ENCODE results near the gene NDUFS1. TPM values are rescaled to one million over a fixed set of nuclear protein-coding genes. Genes with fewer than 3 reads are reported as not detected.

The NDUFS1 gene
- total RNA-seq, 1 experiment from 2014 or later = 102 TPM

- no peak overlapping the region for H3K4me3 Mint-ChIP-seq
- Histone ChIP-seq H3K27me3 (ENCODE audit: insufficient read depth, low read length) (no peaks in the 10 kb centered on the region), H2AK5ac (ENCODE audit: insufficient read length, low read length) (no peak overlapping the region), H3K9ac (ENCODE audit: extremely low read depth, insufficient read length, low read length) (no peak overlapping the region), H2BK120ac (ENCODE audit: low read depth, low read length, poor library complexity, severe bottlenecking) (no peak overlapping the region), H2BK12ac (ENCODE audit: insufficient read length, low read depth, low read length) (no peak overlapping the region), H3K23ac (ENCODE audit: insufficient read length, low read depth, low read length) (no peak overlapping the region), H3K4me1 (ENCODE audit: insufficient read depth, low read length) (no peaks in the 10 kb centered on the region), H3K14ac (ENCODE audit: insufficient read depth, low read length) (no peak overlapping the region; the same call in 1 of the 2 replicates), H3K23me2 (ENCODE audit: insufficient read length, low read depth, low read length, poor library complexity, severe bottlenecking) (no peaks in the 10 kb centered on the region), H4K20me1 (ENCODE audit: control insufficient read depth, insufficient read depth, insufficient read length) (no peaks in the 10 kb centered on the region), H2BK15ac (ENCODE audit: low read depth, low read length) (no peak overlapping the region), H3K79me1 (ENCODE audit: insufficient read depth, low read depth, low read length, poor library complexity, severe bottlenecking) (no peaks in the 10 kb centered on the region), H3K18ac (ENCODE audit: insufficient read length, low read depth, low read length) (no peak overlapping the region), H3K4ac (ENCODE audit: low read depth, low read length) (no peak overlapping the region), H3K9me3 (ENCODE audit: control insufficient read depth, low read depth, low read length) (no peaks in the 10 kb centered on the region), H4K5ac (ENCODE audit: insufficient read length, low read depth, low read length) (no peak overlapping the region), H4K91ac (ENCODE audit: insufficient read length, low read depth, low read length) (no peak overlapping the region), H3K56ac (ENCODE audit: insufficient read length, low read depth, low read length) (no peak overlapping the region), H3K27ac (ENCODE audit: insufficient read length, low read depth, low read length) (no peak overlapping the region), H3K79me2 (ENCODE audit: insufficient read depth, low read length) (no peaks in the 10 kb centered on the region), H4K8ac (replicated peaks; ENCODE audit: insufficient read length, low read depth, low read length) (no peak overlapping the region), H2AFZ (ENCODE audit: low read length) (no peak overlapping the region), H2BK20ac (ENCODE audit: low read depth, low read length, poor library complexity, severe bottlenecking) (no peak overlapping the region), H3K4me2 (ENCODE audit: insufficient read depth, insufficient read length, low read length) (no peak overlapping the region), H3T11ph (ENCODE audit: low read length) (no peak overlapping the region), H2BK5ac (ENCODE audit: insufficient read length, low read length) (no peak overlapping the region)
- H3K9me3 Mint-ChIP-seq = no peaks in the 10 kb centered on the region; a peak in 1 of 5 replicates
- H3K36me3 Mint-ChIP-seq (ENCODE audit: insufficient read depth in 1 of 3, low read depth in 3 of 3) = peaks cover 14 to 37% (median 33%) of the 10 kb centered on the region in 3 experiments; a peak in 6 of 7 replicates
- no CpG with 5 or more reads among the region's 21 CpGs for WGBS (ENCODE audit: extremely low coverage, insufficient read length, low lambda C conversion rate)
- DNase-seq = no peak
- H3K4me1 Mint-ChIP-seq = no peaks in the 10 kb centered on the region
- H3K27ac Mint-ChIP-seq = no peak overlapping the region
- no peak for TF ChIP-seq CTCF (conservative IDR thresholded peaks at IDR 0.05)
- H3K27me3 Mint-ChIP-seq (ENCODE audit: low read depth) = no peaks in the 10 kb centered on the region
Observed at GRCh38 chr2:206116278-206116677, 43.0 kb downstream of the NDUFS1 start.
